Keratinocyte (primary cell): ENCODE results near the gene AANAT. TPM values are rescaled to one million over a fixed set of nuclear protein-coding genes. Genes with fewer than 3 reads are reported as not detected.

ENCODE experiments used
- DNase-seq: peaks from one replicate; pipeline ENCODE4 v3.0.0-alpha.2; 2011; ENCODE audit warnings: low read depth, missing footprints, low spot score
- FAIRE-seq: peaks from 2 replicates; lab custom pipeline; 2011; peaks lifted over from hg19 to GRCh38; lab: Jason Lieb, UNC
- H2AFZ ChIP-seq: 2 replicates; pipeline ENCODE4 v1.6.0; 2012; ENCODE audit warnings: low read length, control low read depth, inconsistent platforms; ENCODE audit not compliant: control insufficient read depth
- H3K27ac ChIP-seq: 2 replicates; pipeline ENCODE4 v1.5.1; 2011; ENCODE audit warnings: low read length; ENCODE audit not compliant: control insufficient read depth, insufficient read depth
- H3K27me3 ChIP-seq: 3 replicates; pipeline ENCODE4 v1.6.0; 2011; ENCODE audit warnings: low read length; ENCODE audit not compliant: control insufficient read depth, insufficient read depth; ENCODE audit errors: extremely low read depth
- H3K36me3 ChIP-seq, 2 experiments: 2 replicates in 1 of 2; 3 replicates in 1 of 2; pipeline ENCODE4 v1.5.1; 2011; ENCODE audit warnings: low read length in 2 of 2, mild to moderate bottlenecking in 1 of 2; ENCODE audit not compliant: control insufficient read depth in 2 of 2, insufficient read depth in 2 of 2; ENCODE audit errors: extremely low read depth in 1 of 2
- H3K4me1 ChIP-seq: 3 replicates; pipeline ENCODE4 v1.5.1; 2011; ENCODE audit warnings: low read length; ENCODE audit not compliant: control insufficient read depth, insufficient read depth; ENCODE audit errors: extremely low read depth
- H3K4me2 ChIP-seq: 3 replicates; pipeline ENCODE4 v1.6.0; 2011; ENCODE audit warnings: low read depth, low read length; ENCODE audit not compliant: control insufficient read depth, insufficient read depth; ENCODE audit errors: extremely low read depth
- H3K4me3 ChIP-seq, 3 experiments: fragments of 200-600 bp in 1 of 3; sonication (generic) in 1 of 3; 2 replicates in 2 of 3; 3 replicates in 1 of 3; pipeline ENCODE4 v1.5.1; 2011 to 2016; ENCODE audit warnings: low read length in 3 of 3, mild to moderate bottlenecking in 3 of 3, control low read depth in 2 of 3, inconsistent platforms in 1 of 3, low read depth in 1 of 3, mixed read lengths in 1 of 3, mixed run types in 1 of 3, moderate library complexity in 1 of 3; ENCODE audit not compliant: control insufficient read depth in 2 of 3, insufficient read depth in 2 of 3; ENCODE audit errors: extremely low read depth in 1 of 3
- H3K79me2 ChIP-seq: 2 replicates; pipeline ENCODE4 v1.6.0; 2012; ENCODE audit warnings: low read length; ENCODE audit not compliant: control insufficient read depth, insufficient read depth
- H3K9ac ChIP-seq: 3 replicates; pipeline ENCODE4 v1.6.0; 2011; ENCODE audit warnings: low read length; ENCODE audit not compliant: control insufficient read depth, insufficient read depth; ENCODE audit errors: extremely low read depth
- H3K9me1 ChIP-seq: 3 replicates; pipeline ENCODE4 v1.6.0; 2011; ENCODE audit warnings: low read length; ENCODE audit not compliant: control insufficient read depth, insufficient read depth; ENCODE audit errors: extremely low read depth
- H3K9me3 ChIP-seq: 2 replicates; pipeline ENCODE4 v1.5.1; 2012; ENCODE audit warnings: low read depth, low read length; ENCODE audit not compliant: control insufficient read depth
- H4K20me1 ChIP-seq: 3 replicates; pipeline ENCODE4 v1.6.0; 2011; ENCODE audit warnings: low read length; ENCODE audit not compliant: control insufficient read depth, insufficient read depth; ENCODE audit errors: extremely low read depth
- EZH2 ChIP-seq: IDR thresholded peaks from one replicate; pipeline ENCODE4 v1.6.1; 2012; ENCODE audit warnings: inconsistent platforms, mild to moderate bottlenecking, low read length, moderate library complexity
- dilution Hi-C: fragments of 300-500 bp; cut with MboI; formaldehyde crosslinking; loops from one replicate; pipeline ENCODE4 v1.7.0; 2020; ENCODE audit warnings: low sequenced_read_pairs; ENCODE audit not compliant: extremely low pct_ligation_motif_present
- polyA minus RNA-seq, 3 experiments: library from RNA; depleted of rRNA, polyadenylated mRNA; stranded (reverse); fragments of >200 nt; gene quantifications; 1 replicate in 1 of 3; 2 replicates in 1 of 3; 3 replicates in 1 of 3; pipeline ENCODE4 v1.2.3, GENCODE V29; 2011
- polyA plus RNA-seq, 5 experiments: library from polyadenylated mRNA; depleted of rRNA in 3 of 5; stranded (reverse) in 3 of 5; stranded (forward) in 1 of 5; unstranded in 1 of 5; fragments of >200 nt; gene quantifications; 1 replicate in 1 of 5; 2 replicates in 3 of 5; 3 replicates in 1 of 5; pipeline versions ENCODE4 v1.2.1 to v1.2.3, GENCODE V29; 2011 to 2012; ENCODE audit warnings: missing spikeins in 2 of 5, low read depth in 1 of 5, low replicate concordance in 1 of 5
- TF ChIP-seq, protein P1 (sequence below), 3 experiments: IDR thresholded peaks in 1 of 3; conservative IDR thresholded peaks in 1 of 3; optimal IDR thresholded peaks in 1 of 3; 2 replicates in 2 of 3; 3 replicates in 1 of 3; pipeline versions ENCODE3 to v1.5.1; 2011; ENCODE audit warnings: low read length in 3 of 3, mild to moderate bottlenecking in 3 of 3, moderate library complexity in 2 of 3, control low read depth in 1 of 3, inconsistent platforms in 1 of 3; ENCODE audit not compliant: insufficient read depth in 2 of 3; ENCODE audit errors: extremely low read depth in 1 of 3

The AANAT gene
- not detected in 3 replicates for polyA plus RNA-seq
- polyA plus RNA-seq (2011; ENCODE audit: low read depth) = not detected
- polyA plus RNA-seq (2011; cell fraction: cytosol; rRNA removed) = not detected in 2 replicates
- polyA plus RNA-seq (2011; cell fraction: nucleus; rRNA removed) = not detected in 2 replicates
- 0.39 TPM in 1 of 2 replicates, not detected in the other for polyA plus RNA-seq (2012; ENCODE audit: low replicate concordance)
- polyA minus RNA-seq = not detected in 3 replicates
- not detected for polyA minus RNA-seq (2011; cell fraction: cytosol; rRNA and poly(A)+ RNA removed)
- polyA minus RNA-seq (2011; cell fraction: nucleus; rRNA and poly(A)+ RNA removed) = not detected in 2 replicates

DNA sequence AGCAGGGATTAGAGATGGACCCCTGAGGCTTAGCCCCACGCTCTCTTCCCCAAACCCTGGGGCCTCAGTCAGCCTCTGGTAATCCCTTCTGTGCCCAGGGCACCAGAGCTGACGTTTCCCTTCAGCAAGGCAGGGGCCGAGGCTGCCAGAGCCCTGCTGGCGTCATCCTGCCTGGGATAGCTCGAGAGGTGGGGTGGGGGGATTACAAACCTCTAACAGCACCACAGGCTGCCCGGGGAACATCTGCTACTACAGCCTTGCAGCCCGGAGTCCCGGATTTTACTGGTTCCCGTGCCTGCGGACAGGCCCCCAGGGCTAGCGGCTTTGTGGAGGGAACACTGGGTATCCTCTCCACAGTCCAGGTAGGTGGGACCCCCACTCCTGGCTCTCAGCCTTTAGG is at the start of gene AANAT:
Gene AANAT, plus strand, starts transcription at position 238 of the 400 bp plus-strand sequence. CDS start 1,144 bp downstream, outside the sequence.
- Histone ChIP-seq H3K4me1 (no peaks in the 10 kb centered on the region), H3K4me2 (no peak within 1 kb of the TSS), H3K9me3 (no peaks in the 10 kb centered on the region), H3K27ac (no peak within 1 kb of the TSS), H3K9ac (no peak within 1 kb of the TSS), H3K79me2 (no peaks in the 10 kb centered on the region), H3K9me1 (no peaks in the 10 kb centered on the region), H2AFZ (no peak within 1 kb of the TSS), H4K20me1 (no peaks in the 10 kb centered on the region), H3K4me3 (no peak within 1 kb of the TSS), H3K27me3 (peaks cover 6% of the 10 kb centered on the region), H3K36me3 (peaks cover 5 to 17% of the 10 kb centered on the region in 2 experiments)
- dilution Hi-C loops = no loop called here
- FAIRE-seq (no peak), DNase-seq (no peak)
- TF ChIP-seq EZH2 = no peak
- TF ChIP-seq, protein P1, sequence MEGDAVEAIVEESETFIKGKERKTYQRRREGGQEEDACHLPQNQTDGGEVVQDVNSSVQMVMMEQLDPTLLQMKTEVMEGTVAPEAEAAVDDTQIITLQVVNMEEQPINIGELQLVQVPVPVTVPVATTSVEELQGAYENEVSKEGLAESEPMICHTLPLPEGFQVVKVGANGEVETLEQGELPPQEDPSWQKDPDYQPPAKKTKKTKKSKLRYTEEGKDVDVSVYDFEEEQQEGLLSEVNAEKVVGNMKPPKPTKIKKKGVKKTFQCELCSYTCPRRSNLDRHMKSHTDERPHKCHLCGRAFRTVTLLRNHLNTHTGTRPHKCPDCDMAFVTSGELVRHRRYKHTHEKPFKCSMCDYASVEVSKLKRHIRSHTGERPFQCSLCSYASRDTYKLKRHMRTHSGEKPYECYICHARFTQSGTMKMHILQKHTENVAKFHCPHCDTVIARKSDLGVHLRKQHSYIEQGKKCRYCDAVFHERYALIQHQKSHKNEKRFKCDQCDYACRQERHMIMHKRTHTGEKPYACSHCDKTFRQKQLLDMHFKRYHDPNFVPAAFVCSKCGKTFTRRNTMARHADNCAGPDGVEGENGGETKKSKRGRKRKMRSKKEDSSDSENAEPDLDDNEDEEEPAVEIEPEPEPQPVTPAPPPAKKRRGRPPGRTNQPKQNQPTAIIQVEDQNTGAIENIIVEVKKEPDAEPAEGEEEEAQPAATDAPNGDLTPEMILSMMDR (optimal IDR thresholded peaks at IDR 0.05 in 1 of 3, IDR thresholded peaks at IDR 0.05 in 1 of 3, conservative IDR thresholded peaks at IDR 0.05 in 1 of 3; ENCODE audit: extremely low read depth in 1 of 3, insufficient read depth in 2 of 3, low read length in 3 of 3) = no peak

DNA sequence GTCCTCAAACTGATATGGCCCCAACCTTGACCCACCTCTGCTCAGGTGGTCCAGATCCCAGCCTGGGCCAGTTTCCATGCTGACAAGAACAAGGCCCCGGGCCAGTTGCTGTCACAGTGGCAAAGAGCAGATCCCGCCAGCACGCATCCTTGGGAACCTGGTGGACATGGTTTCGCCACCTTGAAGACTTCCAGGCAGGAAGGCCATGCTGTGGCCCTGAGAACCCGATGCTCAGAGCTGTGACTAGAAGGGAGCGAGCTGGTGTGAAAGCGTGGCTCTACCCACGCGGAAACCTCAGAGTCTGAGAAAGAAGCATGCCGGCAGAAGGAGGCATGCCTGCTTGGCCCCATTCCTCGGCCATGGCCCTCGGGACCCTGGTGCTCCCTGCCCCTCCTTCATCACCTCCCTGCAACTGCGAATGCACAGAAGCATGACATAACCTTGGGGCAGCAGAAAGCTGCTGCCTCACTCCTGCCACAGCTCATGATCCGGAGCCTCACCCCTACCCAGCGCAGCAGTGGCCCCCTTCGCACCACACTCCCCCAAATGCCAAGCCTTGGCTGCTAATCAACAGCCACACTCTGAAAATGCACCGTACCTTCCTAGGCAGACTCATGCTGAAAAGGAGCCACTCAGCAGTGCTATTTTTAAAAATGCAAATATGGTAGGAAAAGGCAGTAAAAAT is 47.7 kb upstream of the AANAT start:
- dilution Hi-C loops = no loop called here
- H3K9me3 ChIP-seq = no peaks in the 10 kb centered on the region
- peaks cover 55% of the 10 kb centered on the region for H3K79me2 ChIP-seq
- no peak overlapping the region for H3K4me3 ChIP-seq
- TF ChIP-seq, protein P1 (optimal IDR thresholded peaks at IDR 0.05 in 1 of 3, IDR thresholded peaks at IDR 0.05 in 1 of 3, conservative IDR thresholded peaks at IDR 0.05 in 1 of 3; ENCODE audit: extremely low read depth in 1 of 3, insufficient read depth in 2 of 3, low read length in 3 of 3) = no peak
- no peak for TF ChIP-seq EZH2
- no peak for DNase-seq
- H3K9me1 ChIP-seq = no peaks in the 10 kb centered on the region
- no peak for FAIRE-seq
- no peak overlapping the region for H3K27ac ChIP-seq
- peaks cover 4 to 11% of the 10 kb centered on the region in 2 experiments for H3K36me3 ChIP-seq
- H2AFZ ChIP-seq = no peak overlapping the region
- H3K27me3 ChIP-seq = no peaks in the 10 kb centered on the region
- no peak overlapping the region for H3K4me2 ChIP-seq
- H3K4me1 ChIP-seq = peaks cover 4% of the 10 kb centered on the region
- H3K9ac ChIP-seq = no peak overlapping the region
- H4K20me1 ChIP-seq = peaks cover 3% of the 10 kb centered on the region
